ENCODE measurements around the gene CHD9NB.

DNA sequence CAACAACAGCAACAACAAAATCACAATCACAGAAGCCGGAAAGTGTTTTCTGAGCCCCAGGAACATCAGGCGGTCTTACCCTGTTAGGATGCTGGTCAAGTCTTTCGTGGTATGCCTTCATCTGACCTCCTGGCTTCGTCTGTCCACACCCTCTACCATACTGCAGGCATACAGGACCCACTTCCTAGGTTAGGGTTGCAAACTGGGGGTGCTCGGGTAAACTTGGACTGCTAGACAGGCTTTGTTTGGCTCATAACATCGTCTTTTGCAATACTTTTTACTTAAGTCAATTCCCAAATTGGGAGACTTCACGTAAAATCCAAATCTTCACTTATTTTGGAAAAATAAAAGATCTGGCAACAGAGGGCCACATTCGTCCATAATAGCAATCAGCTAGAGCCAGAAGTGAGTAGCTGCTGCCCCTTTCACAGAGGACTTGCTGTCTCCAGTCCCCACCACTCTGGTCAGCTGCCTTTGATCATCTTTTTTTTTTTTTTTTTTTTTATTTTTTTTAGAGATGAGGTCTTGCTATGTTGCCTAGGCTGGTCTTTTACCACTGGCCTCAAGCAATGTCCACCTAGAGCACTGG lies 32.1 kb upstream of the CHD9NB start:
- TF ChIP-seq, protein P1, sequence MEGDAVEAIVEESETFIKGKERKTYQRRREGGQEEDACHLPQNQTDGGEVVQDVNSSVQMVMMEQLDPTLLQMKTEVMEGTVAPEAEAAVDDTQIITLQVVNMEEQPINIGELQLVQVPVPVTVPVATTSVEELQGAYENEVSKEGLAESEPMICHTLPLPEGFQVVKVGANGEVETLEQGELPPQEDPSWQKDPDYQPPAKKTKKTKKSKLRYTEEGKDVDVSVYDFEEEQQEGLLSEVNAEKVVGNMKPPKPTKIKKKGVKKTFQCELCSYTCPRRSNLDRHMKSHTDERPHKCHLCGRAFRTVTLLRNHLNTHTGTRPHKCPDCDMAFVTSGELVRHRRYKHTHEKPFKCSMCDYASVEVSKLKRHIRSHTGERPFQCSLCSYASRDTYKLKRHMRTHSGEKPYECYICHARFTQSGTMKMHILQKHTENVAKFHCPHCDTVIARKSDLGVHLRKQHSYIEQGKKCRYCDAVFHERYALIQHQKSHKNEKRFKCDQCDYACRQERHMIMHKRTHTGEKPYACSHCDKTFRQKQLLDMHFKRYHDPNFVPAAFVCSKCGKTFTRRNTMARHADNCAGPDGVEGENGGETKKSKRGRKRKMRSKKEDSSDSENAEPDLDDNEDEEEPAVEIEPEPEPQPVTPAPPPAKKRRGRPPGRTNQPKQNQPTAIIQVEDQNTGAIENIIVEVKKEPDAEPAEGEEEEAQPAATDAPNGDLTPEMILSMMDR (IDR thresholded peaks at IDR 0.05 in 4 of 5, conservative IDR thresholded peaks at IDR 0.05 in 1 of 5), result no peak
- TF ChIP-seq POLR2A (IDR thresholded peaks at IDR 0.05), result no peak
